NT2/D1 (cell line): ENCODE results near the gene PROK1.

Experiments
- DNase-seq: peaks from one replicate; pipeline ENCODE4 v3.0.0-alpha.2; 2011; ENCODE audit warnings: low read depth, low spot score
- H3K27me3 ChIP-seq: 2 replicates; pipeline ENCODE4 v1.6.0; 2011; ENCODE audit warnings: mild to moderate bottlenecking; ENCODE audit not compliant: insufficient read length, insufficient read depth
- H3K36me3 ChIP-seq: 2 replicates; pipeline ENCODE4 v1.6.1; 2011; ENCODE audit warnings: mild to moderate bottlenecking, low read length, mixed read lengths; ENCODE audit not compliant: insufficient read depth, insufficient read length
- H3K4me1 ChIP-seq: 2 replicates; pipeline ENCODE4 v1.5.1; 2011; ENCODE audit not compliant: insufficient read depth, insufficient read length
- H3K4me3 ChIP-seq: 2 replicates; pipeline ENCODE4 v1.5.1; 2011; ENCODE audit warnings: low read depth; ENCODE audit not compliant: insufficient read length
- H3K9ac ChIP-seq: 2 replicates; pipeline ENCODE4 v1.6.0; 2011; ENCODE audit warnings: low read depth; ENCODE audit not compliant: insufficient read length
- H3K9me3 ChIP-seq: 2 replicates; pipeline ENCODE4 v1.5.1; 2011; ENCODE audit warnings: mild to moderate bottlenecking, low read length; ENCODE audit not compliant: insufficient read depth
- SUZ12 ChIP-seq: IDR thresholded peaks from 2 replicates; pipeline ENCODE4 v1.6.1; 2011; ENCODE audit not compliant: insufficient read length, insufficient read depth; ENCODE audit errors: extremely low read depth
- YY1 ChIP-seq: IDR thresholded peaks from 2 replicates; pipeline ENCODE4 v1.6.1; 2011; ENCODE audit not compliant: insufficient read length, insufficient read depth
- ZNF274 ChIP-seq: IDR thresholded peaks from 2 replicates; pipeline ENCODE4 v1.6.1; 2011; ENCODE audit warnings: mild to moderate bottlenecking, low read depth, low read length

PROK1 gene

DNA sequence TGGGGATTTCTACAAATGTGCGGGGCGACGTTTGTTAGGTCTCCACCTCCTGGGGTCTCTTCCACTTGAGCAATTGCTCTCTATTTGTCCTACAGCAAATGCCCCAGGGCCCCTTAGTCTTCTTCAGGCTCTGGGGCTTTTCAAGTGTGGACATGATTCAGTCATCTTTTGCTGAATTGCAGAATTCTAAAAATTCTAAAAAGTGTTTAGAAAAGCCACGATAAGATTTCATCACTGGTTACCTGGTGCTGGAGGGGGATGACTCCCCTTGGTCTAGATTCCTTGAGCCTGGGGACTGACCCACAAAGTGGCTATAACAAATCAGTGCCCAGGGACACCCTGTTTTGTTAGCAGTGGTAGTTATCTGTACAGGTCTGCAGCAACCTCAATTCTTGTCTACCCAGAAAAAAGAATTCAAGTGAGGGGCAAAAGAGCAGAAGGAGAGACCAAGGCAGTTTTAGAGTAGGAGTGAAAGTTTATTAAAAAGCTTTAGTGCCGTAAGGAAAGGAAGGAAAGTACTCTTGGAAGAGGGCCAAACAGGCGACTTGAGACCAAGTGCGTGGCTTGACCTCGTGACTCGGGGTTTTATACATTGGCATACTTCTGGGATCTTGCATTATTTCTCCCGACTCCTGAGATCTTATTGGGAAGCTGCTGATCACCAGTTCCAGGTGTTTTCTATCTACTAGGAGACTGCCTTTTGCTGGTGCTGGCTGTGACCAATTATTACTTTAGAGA lies 25.2 kb downstream of the PROK1 start:
- Histone ChIP-seq H3K4me3 (no peak overlapping the region), H3K27me3 (no peaks in the 10 kb centered on the region), H3K36me3 (no peaks in the 10 kb centered on the region), H3K9ac (no peak overlapping the region), H3K9me3 (no peaks in the 10 kb centered on the region), H3K4me1 (peaks cover 8% of the 10 kb centered on the region)
- DNase-seq: no peak
- TF ChIP-seq ZNF274 (no peak), YY1 (no peak), SUZ12 (no peak)

DNA sequence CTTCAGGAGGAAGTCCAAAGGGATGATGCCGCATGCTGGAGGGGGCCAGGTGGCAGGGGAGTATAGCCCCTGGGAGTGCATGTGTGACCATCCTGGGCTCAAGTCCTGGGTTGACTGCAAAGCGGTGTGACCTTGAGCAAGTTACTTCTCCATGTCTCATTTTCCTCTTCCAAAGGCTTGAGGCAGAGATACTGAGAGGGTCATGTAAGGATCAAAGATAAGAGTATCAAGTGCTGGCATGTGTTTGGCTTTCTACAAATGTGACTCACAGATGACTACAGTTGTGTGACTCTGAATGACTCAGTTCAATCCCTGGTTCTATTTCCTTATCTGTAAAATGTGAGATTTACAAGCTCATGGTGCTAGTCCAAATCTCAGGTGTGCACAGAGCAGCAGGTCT lies 26.1 kb downstream of the PROK1 start:
- no peak for TF ChIP-seq YY1
- TF ChIP-seq SUZ12: no peak
- TF ChIP-seq ZNF274: no peak
- H3K9me3 ChIP-seq: no peaks in the 10 kb centered on the region
- H3K27me3 ChIP-seq: no peaks in the 10 kb centered on the region
- H3K9ac ChIP-seq: no peak overlapping the region
- no peak for DNase-seq
- H3K4me1 ChIP-seq: peaks cover 8% of the 10 kb centered on the region
- no peak overlapping the region for H3K4me3 ChIP-seq
- H3K36me3 ChIP-seq: no peaks in the 10 kb centered on the region

DNA sequence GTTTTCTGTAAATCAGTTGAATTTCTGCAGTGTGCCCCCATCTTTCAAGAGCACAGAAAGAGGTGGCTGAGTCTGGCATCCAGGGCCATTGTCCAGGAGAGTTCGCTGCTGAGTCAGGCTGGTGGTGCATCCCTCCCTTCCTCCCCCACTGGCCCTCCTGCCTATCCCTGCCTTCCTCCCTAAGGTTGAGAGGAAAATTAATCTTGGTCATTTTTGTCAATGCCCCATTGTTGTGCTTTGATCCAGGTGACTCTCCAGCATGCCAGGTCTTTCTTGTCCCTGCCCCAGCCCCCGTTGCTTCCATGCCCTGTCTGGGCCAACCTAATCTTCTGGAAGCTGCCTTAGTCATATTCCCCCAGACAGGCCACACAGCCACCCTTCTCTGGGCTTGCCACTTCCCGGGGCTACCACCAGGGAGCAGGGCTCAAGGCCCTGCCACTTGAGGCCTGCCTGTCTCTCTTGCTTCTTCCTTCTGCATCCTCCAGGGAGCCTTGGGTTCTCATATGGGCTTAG lies 26.6 kb downstream of the PROK1 start:
- Histone ChIP-seq H3K9ac (no peak overlapping the region), H3K27me3 (no peaks in the 10 kb centered on the region), H3K4me1 (peaks cover 8% of the 10 kb centered on the region), H3K36me3 (no peaks in the 10 kb centered on the region), H3K9me3 (no peaks in the 10 kb centered on the region), H3K4me3 (no peak overlapping the region)
- TF ChIP-seq YY1 (no peak), ZNF274 (no peak), SUZ12 (no peak)
- no peak for DNase-seq

DNA sequence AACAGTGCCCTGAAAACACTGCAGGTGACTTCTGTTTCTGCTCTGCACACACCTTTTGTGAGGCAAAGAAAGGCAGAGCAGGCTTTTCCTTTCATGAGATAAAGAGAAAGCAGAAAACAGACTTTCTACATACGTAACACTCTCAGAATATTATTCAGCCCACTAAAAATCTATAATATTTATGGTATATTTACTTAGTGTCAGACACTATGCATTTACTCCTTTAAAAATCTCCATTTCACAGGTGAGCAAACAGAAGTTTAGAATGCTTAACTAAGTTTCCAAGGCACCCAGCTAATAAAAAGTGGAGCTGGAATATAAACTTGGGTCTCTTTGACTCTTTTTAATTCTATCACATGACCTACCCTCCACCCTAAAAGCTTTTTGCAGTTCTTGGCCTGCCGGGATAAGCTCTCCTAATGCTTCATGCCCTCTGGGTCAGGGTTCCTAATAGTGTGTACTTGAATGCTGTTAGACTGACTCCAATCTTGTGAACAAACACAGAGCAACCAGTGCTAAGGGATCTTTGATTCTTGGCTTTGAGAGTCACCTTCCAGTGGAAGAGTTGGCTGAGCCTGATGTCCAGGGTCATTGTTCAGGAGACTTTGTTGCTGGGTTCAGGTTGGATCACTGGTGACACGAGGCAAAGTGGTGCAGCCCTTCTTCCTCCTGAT lies 27.2 kb downstream of the PROK1 start:
- DNase-seq: no peak
- no peaks in the 10 kb centered on the region for H3K27me3 ChIP-seq
- no peaks in the 10 kb centered on the region for H3K9me3 ChIP-seq
- H3K9ac ChIP-seq: no peak overlapping the region
- no peak for TF ChIP-seq SUZ12
- no peak for TF ChIP-seq YY1
- no peak for TF ChIP-seq ZNF274
- no peaks in the 10 kb centered on the region for H3K36me3 ChIP-seq
- H3K4me1 ChIP-seq: peaks cover 12% of the 10 kb centered on the region
- no peak overlapping the region for H3K4me3 ChIP-seq

DNA sequence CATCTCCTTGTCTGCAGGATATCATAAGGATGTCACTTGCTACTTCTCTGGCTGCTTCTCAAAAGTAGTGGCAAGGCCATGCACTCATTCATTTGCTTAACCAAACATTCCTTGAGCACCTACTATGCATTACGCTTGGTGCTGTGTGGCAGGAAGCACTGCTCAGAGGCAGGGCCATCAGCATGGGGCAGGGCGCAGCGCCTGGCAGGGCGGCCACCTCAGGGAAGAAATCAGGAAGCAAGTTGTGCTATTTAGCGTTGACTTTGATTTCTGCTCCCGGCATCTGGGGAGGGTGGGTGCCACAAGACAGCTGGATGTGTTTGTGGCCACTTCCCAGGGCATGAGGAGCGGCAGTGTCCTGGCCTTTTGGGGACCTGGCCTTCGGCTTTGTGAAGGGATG lies 27.9 kb downstream of the PROK1 start:
- Histone ChIP-seq H3K36me3 (no peaks in the 10 kb centered on the region), H3K27me3 (no peaks in the 10 kb centered on the region)
- no peak for TF ChIP-seq SUZ12
- TF ChIP-seq YY1: no peak
- no peak for TF ChIP-seq ZNF274

DNA sequence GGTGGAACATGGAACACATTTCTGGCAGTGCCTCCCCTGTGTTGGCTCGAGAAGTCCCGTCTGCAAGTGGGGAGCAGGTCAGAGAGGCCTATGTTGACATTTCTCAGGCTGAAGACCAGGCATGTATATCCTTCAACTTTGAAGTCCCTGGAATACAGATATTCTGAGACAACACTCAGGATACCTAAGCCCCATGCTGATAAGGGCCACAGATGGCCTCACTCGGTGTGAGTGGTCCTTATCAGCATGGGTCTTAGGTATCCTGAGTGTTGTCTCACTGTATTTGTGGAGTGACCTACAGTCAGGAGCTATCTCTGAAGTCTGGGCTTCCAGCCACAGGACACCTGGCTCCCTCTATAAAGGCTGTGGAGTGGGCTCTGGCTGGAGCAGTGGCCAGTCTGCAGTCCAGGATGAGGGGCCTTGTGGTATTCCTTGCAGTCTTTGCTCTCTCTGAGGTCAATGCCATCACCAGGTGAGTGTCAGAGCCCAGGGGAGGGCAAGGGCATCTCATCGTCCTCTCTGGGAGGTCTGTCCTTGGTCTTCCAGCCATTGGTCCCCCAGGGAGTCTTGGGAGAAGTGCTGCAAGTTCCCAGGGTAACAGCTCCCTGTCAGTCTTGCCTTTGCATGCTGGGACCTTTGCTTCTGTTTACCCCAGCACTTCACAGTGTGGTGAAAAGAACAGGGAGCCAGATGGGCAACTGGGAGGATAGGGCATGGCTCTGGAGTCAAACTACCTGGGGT lies 29.6 kb downstream of the PROK1 start:
- no peak overlapping the region for H3K4me3 ChIP-seq
- no peak overlapping the region for H3K9ac ChIP-seq
- TF ChIP-seq ZNF274: no peak
- TF ChIP-seq SUZ12: no peak
- H3K9me3 ChIP-seq: no peaks in the 10 kb centered on the region
- no peak for DNase-seq
- H3K27me3 ChIP-seq: no peaks in the 10 kb centered on the region
- no peaks in the 10 kb centered on the region for H3K36me3 ChIP-seq
- peaks cover 13% of the 10 kb centered on the region for H3K4me1 ChIP-seq

More for the DNA sequence above, 27.9 kb downstream of the PROK1 start:
- no peak for DNase-seq
- peaks cover 13% of the 10 kb centered on the region for H3K4me1 ChIP-seq
- H3K9me3 ChIP-seq: no peaks in the 10 kb centered on the region
- H3K4me3 ChIP-seq: no peak overlapping the region
- no peak overlapping the region for H3K9ac ChIP-seq
